Measurements from ENCODE around the gene HS6ST1.

GRCh38 chr2:128303911-128304310 is 14.8 kb downstream of the HS6ST1 start:
- TF ChIP-seq CTCF (IDR thresholded peaks at IDR 0.05 in 4 of 5, conservative IDR thresholded peaks at IDR 0.05 in 1 of 5) = no peak
- no peak for TF ChIP-seq POLR2A (IDR thresholded peaks at IDR 0.05)
